ENCODE results near the gene MUC5B.

The MUC5B gene

DNA sequence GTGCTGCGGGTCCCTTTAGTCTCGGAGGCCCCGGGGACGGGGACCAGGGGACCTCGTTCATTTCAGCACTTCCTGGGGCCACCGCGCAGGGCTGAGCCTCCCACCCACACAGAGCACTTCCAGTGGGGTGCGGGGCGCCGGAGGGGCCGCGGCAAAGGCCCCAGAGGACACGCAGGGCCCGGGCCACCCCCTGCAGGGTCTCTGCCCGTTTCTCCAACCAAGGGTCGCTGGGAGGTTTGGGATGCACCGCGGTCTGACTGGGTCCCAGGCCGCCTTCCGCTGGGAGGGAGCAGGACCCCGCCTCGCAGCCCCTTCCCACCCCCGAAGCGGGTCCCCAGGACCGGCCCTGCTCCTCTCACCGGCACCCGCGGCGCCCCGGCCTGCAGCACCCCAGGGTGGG lies 49.1 kb downstream of the MUC5B start:
- Histone ChIP-seq H3K4me3 (ENCODE audit: low read length) (no peak overlapping the region), H3K4me1 (ENCODE audit: control insufficient read depth, low read depth, low read length) (no peaks in the 10 kb centered on the region), H3K36me3 (ENCODE audit: control insufficient read depth, low read depth, low read length) (peaks cover 2% of the 10 kb centered on the region), H3K9ac (ENCODE audit: low read length) (no peak overlapping the region), H3K27me3 (ENCODE audit: control insufficient read depth, insufficient read depth, low read length) (no peaks in the 10 kb centered on the region), H3K27ac (ENCODE audit: low read length) (no peak overlapping the region), H3K9me3 (ENCODE audit: control insufficient read depth, low read depth, low read length) (no peaks in the 10 kb centered on the region)

DNA sequence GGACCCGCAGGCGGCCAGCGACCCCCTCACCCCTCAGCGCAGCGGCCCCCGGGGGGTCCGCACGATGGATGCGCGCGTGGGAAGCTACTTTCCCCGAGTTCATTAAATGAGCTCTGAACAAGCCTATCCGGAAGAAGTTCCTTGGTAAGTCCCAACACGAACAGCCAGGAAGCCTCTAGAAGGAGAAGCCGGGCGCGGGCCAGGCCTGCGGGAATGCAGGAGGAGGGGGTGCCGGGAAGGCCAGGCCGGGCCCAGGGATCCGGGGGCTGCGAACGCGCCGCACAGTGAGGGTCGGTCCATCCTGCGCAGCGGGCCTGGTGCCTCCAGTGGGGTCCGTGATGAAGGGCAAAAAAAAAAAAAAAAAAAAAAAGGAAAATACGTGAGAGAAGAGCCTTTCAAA lies 49.7 kb downstream of the MUC5B start:
- no peak overlapping the region for H3K4me3 ChIP-seq (ENCODE audit: low read length)
- H3K36me3 ChIP-seq (ENCODE audit: control insufficient read depth, low read depth, low read length) = peaks cover 4% of the 10 kb centered on the region

DNA sequence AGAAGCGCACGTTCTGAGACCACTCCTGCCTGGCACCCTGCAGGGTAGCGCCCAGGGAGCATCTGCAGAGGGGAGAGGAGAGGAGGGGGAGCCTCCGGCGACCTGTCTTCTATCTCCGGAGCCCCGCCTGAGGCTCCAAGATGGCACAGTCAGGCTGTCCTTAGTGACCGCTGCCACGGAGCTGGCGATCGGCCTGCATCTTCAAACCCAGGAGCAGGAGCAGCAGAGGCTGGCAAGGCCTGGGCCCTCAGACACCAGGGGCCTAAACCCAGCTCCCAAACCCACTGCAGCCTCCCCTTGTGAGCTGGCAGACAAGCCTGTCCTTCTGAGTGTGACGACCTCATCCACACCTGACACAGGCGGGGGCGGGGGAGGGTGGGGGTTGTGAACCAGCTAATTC lies 51.6 kb downstream of the MUC5B start:
- Histone ChIP-seq H3K4me3 (ENCODE audit: low read length) (no peak overlapping the region), H3K27me3 (ENCODE audit: control insufficient read depth, insufficient read depth, low read length) (no peaks in the 10 kb centered on the region), H3K36me3 (ENCODE audit: control insufficient read depth, low read depth, low read length) (peaks cover 4% of the 10 kb centered on the region), H3K9me3 (ENCODE audit: control insufficient read depth, low read depth, low read length) (no peaks in the 10 kb centered on the region), H3K9ac (ENCODE audit: low read length) (no peak overlapping the region), H3K4me1 (ENCODE audit: control insufficient read depth, low read depth, low read length) (no peaks in the 10 kb centered on the region), H3K27ac (ENCODE audit: low read length) (no peak overlapping the region)

More for the DNA sequence above, 49.7 kb downstream of the MUC5B start:
- no peak overlapping the region for H3K9ac ChIP-seq (ENCODE audit: low read length)
- H3K4me1 ChIP-seq (ENCODE audit: control insufficient read depth, low read depth, low read length) = no peaks in the 10 kb centered on the region
- H3K9me3 ChIP-seq (ENCODE audit: control insufficient read depth, low read depth, low read length) = no peaks in the 10 kb centered on the region
- no peak overlapping the region for H3K27ac ChIP-seq (ENCODE audit: low read length)
- H3K27me3 ChIP-seq (ENCODE audit: control insufficient read depth, insufficient read depth, low read length) = no peaks in the 10 kb centered on the region

DNA sequence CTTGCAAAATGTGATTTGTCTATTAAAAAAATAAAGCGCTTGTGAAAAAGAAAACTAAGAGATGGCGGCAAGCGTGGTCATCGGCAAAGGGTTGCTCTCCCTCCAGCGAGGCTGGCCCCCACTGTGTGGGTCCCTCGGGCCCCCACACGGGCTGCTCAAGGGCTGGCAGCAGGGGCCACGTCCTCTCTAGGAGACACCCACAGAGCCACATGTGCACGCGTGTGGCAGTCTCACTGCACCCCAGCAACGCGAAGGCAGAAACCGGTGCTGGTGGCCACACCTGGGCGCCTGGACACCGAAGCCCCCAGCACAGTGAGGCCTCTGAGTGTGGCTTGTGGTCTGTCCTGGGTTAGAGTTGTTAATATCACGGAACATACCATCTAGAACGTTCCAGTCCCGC lies 52.2 kb downstream of the MUC5B start:
- Histone ChIP-seq H3K27ac (ENCODE audit: low read length) (no peak overlapping the region), H3K9me3 (ENCODE audit: control insufficient read depth, low read depth, low read length) (no peaks in the 10 kb centered on the region), H3K36me3 (ENCODE audit: control insufficient read depth, low read depth, low read length) (peaks cover 4% of the 10 kb centered on the region), H3K9ac (ENCODE audit: low read length) (no peak overlapping the region), H3K4me3 (ENCODE audit: low read length) (no peak overlapping the region), H3K27me3 (ENCODE audit: control insufficient read depth, insufficient read depth, low read length) (no peaks in the 10 kb centered on the region), H3K4me1 (ENCODE audit: control insufficient read depth, low read depth, low read length) (no peaks in the 10 kb centered on the region)

DNA sequence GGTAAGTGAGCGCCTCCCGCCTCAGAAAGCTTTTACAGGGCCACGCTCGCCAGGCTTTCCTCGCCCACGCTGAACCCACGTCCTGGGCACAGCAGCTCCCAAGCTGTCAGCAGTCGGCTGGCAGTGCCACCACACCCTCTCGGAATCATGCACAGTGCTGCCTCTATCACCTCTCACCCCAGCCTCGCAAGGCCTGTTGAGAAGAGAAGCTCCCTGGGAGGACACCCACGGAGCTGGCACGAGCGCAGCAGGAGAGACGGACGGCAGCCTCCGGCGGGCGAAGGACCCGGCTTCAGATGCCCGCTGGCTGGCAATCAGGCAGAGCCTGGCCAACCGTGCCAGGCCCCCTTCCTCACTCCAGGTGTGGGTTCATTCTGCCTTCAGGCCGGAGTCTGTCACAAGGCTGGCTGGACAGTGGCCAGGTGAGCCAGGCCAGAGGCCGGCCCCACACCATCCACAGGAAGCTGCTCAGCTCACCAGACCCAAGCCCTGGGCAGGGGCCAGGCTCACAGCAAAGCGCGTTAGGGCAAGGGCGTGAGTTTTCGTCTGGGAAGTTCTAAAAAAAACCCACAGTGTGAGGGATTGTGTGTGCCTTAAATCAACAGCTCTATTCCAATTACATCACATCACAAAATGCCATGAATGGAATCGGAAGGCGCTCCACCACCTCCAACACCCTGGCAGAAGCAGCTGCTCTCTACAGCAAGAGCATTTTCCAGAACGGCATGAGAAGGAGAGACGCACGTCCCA lies 53.4 kb downstream of the MUC5B start:
- Histone ChIP-seq H3K27me3 (ENCODE audit: control insufficient read depth, insufficient read depth, low read length) (no peaks in the 10 kb centered on the region), H3K4me3 (ENCODE audit: low read length) (no peak overlapping the region), H3K27ac (ENCODE audit: low read length) (no peak overlapping the region), H3K36me3 (ENCODE audit: control insufficient read depth, low read depth, low read length) (peaks cover 7% of the 10 kb centered on the region), H3K9ac (ENCODE audit: low read length) (no peak overlapping the region), H3K9me3 (ENCODE audit: control insufficient read depth, low read depth, low read length) (no peaks in the 10 kb centered on the region), H3K4me1 (ENCODE audit: control insufficient read depth, low read depth, low read length) (no peaks in the 10 kb centered on the region)

DNA sequence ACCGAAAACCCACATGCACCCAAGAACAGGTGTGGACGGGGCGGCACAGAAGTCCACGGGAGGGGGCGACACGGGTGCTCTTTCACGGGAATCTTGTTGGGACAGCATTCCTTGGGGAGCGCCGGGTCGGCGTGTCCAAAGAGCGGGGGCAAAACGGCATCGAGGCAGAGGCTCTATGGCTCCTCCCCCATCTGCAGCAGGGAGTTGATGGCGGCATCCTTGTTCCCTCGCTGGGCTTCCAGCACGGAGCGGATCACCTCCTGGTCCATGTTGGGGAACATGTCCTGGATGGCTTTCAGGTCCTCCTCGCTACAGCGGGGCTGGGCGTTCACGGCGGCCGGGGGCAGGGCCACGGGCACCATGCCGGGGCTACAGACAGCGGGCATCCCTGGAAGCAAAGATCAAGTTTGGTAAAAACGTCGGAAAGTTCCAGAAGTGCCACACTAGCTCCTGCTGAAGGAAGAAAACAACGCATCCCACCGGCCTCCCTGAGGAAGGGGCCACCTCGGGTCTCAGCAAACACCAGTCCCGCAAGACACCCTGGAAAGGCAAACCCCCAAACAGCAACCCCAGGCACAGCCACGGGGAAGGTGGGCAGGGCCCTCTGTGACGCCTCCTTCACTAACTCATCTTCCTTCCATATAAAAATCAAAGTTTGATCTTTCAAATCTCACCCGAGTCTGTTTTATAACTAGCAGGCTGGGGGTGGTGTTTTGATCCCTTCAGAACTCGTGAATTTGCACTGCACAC lies 54.2 kb downstream of the MUC5B start:
- no peaks in the 10 kb centered on the region for H3K27me3 ChIP-seq (ENCODE audit: control insufficient read depth, insufficient read depth, low read length)
- no peaks in the 10 kb centered on the region for H3K9me3 ChIP-seq (ENCODE audit: control insufficient read depth, low read depth, low read length)
- peaks cover 7% of the 10 kb centered on the region for H3K36me3 ChIP-seq (ENCODE audit: control insufficient read depth, low read depth, low read length)
- no peak overlapping the region for H3K4me3 ChIP-seq (ENCODE audit: low read length)
- no peaks in the 10 kb centered on the region for H3K4me1 ChIP-seq (ENCODE audit: control insufficient read depth, low read depth, low read length)
- H3K27ac ChIP-seq (ENCODE audit: low read length) = no peak overlapping the region
- H3K9ac ChIP-seq (ENCODE audit: low read length) = no peak overlapping the region

DNA sequence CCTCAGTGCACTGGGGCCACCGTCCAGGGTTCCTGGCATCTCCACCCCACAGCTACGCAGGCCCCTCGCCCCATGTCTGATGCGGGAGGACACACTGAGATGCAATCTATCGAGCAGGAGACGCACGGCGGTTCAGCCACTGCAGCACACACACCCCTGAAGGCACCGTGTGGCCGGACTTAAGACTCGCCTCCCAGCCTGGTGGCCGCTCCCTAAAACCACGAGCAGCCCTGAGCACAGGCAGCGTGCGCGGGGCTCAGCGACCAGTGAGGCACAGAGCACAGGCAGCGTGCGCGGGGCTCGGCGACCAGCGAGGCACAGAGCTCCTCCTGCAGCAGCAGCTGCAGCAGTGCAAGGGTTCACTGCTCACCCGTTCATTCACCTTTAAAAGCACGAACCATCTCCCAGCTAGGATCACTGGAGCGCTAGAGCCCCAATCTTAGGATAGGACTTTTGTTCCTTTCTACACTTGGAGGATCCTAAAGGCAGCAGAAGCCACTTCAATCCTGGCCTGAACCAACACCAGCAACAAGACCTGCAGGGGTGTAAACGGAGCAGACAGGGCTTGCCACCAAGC lies 55.2 kb downstream of the MUC5B start:
- H3K27me3 ChIP-seq (ENCODE audit: control insufficient read depth, insufficient read depth, low read length) = no peaks in the 10 kb centered on the region
- no peak overlapping the region for H3K27ac ChIP-seq (ENCODE audit: low read length)
- H3K9ac ChIP-seq (ENCODE audit: low read length) = no peak overlapping the region
- H3K4me1 ChIP-seq (ENCODE audit: control insufficient read depth, low read depth, low read length) = no peaks in the 10 kb centered on the region
- H3K4me3 ChIP-seq (ENCODE audit: low read length) = no peak overlapping the region
- H3K36me3 ChIP-seq (ENCODE audit: control insufficient read depth, low read depth, low read length) = peaks cover 9% of the 10 kb centered on the region
- H3K9me3 ChIP-seq (ENCODE audit: control insufficient read depth, low read depth, low read length) = no peaks in the 10 kb centered on the region

DNA sequence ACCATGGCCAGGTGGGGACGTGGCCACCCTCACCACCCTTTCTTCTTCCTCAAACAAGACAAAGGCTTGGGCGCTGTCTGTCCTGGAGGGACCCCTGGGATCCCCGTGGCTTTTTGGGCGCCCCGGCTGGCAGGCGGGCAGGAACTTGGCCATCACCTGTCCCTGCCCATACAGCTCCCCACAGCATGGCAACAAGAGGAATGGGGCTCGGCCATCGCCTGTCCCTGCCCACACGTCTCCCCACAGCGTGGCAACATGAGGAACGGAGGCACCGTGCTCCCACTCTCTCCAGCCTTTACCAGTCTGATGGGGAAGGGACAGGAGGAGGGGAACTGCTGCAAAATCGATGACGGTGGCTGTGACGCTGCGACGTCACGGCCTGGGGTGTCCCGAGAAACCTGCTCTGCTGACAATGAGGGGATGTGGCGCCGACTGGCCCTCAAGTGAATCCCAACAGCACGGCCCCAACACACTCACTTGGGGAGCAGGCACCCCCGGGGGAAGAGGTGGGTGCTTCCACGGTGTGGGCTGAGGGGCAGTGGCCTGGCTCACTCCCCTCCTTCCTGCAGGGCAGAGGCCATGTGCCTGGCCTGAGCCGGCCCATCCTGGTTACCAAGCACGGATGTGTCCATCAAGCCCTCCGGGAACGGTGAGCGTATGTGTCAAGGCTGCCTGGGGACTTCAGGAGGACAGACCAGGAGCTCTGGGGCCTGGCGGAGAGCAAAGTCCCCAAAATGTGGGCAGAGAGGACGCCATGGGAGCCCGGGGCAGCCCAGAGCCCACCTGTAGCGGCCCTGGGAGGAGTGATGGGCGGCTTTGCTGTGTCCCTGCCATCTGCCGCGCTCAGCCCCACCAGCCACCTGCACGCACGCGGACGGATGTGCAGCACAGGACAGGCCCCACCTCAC lies 56.2 kb downstream of the MUC5B start:
- Histone ChIP-seq H3K9me3 (ENCODE audit: control insufficient read depth, low read depth, low read length) (no peaks in the 10 kb centered on the region), H3K36me3 (ENCODE audit: control insufficient read depth, low read depth, low read length) (peaks cover 11% of the 10 kb centered on the region), H3K4me3 (ENCODE audit: low read length) (no peak overlapping the region), H3K9ac (ENCODE audit: low read length) (no peak overlapping the region), H3K4me1 (ENCODE audit: control insufficient read depth, low read depth, low read length) (no peaks in the 10 kb centered on the region), H3K27me3 (ENCODE audit: control insufficient read depth, insufficient read depth, low read length) (no peaks in the 10 kb centered on the region), H3K27ac (ENCODE audit: low read length) (no peak overlapping the region)

DNA sequence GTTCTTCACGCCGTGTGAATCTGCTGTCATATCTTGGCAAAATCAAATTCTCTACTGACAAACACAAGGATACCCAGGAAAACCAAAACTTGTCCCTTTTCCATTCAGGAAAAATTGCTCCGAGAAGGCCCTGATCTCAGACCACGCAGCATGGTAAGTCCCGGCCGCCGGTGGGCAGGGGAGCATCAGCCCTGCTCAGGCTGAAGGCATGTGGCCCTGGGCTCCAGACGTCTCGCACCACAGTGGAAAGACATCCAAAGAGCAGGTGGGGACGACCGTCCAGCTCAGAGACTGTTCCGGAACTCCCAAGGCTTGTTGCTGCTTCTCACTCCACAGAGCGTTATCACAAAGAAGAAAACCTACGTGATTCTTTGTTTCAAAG lies 56.8 kb downstream of the MUC5B start:
- H3K4me3 ChIP-seq (ENCODE audit: low read length) = no peak overlapping the region
- H3K27ac ChIP-seq (ENCODE audit: low read length) = no peak overlapping the region
- H3K4me1 ChIP-seq (ENCODE audit: control insufficient read depth, low read depth, low read length) = no peaks in the 10 kb centered on the region
- no peak overlapping the region for H3K9ac ChIP-seq (ENCODE audit: low read length)
- no peaks in the 10 kb centered on the region for H3K9me3 ChIP-seq (ENCODE audit: control insufficient read depth, low read depth, low read length)
- H3K27me3 ChIP-seq (ENCODE audit: control insufficient read depth, insufficient read depth, low read length) = no peaks in the 10 kb centered on the region
- H3K36me3 ChIP-seq (ENCODE audit: control insufficient read depth, low read depth, low read length) = peaks cover 11% of the 10 kb centered on the region

DNA sequence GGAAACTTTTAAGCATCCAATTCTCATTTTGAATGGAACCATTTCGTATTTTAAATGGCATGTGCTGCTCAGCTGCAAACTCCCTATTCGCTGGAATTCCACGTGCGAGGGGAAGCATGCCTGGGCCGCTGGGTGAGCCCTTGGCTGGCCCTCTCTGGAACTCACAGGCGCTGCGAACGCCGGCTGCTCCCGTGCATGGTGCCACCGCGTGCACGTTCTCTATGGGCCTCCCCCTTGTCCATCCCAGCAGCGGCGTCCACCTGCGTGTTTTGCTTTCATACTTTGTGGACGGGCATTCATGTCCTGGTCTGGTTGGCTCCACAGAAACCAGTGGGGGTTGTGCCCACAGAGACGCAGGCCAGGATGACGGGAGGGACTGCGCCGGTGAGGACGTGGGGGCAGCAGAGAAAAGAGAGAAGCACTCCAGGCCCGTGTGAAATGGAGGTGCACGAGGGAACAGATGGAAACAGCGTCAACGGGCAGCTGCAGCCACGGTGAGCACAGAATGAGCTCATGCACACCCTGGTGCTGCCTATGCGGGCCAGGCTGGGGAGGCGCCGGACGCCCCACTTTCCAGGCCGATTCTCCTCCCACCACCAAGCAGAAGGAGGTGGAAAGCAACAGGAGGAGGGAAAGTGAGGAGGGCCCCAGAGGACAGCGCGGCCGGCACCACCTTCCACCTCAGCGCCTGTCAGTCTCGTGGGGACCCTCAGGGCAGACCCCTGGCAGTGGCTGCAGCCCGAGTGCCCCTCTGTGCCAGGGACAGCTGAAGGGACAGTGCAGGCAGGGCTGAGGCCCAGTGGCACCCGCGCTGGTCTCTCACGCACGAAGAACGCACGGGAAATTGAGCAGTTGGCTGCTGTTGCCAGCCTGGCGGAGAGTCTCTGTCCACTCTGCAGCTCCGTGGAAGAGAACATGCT lies 57.5 kb downstream of the MUC5B start:
- no peaks in the 10 kb centered on the region for H3K9me3 ChIP-seq (ENCODE audit: control insufficient read depth, low read depth, low read length)
- no peaks in the 10 kb centered on the region for H3K27me3 ChIP-seq (ENCODE audit: control insufficient read depth, insufficient read depth, low read length)
- no peak overlapping the region for H3K9ac ChIP-seq (ENCODE audit: low read length)
- H3K27ac ChIP-seq (ENCODE audit: low read length) = no peak overlapping the region
- no peaks in the 10 kb centered on the region for H3K4me1 ChIP-seq (ENCODE audit: control insufficient read depth, low read depth, low read length)
- H3K36me3 ChIP-seq (ENCODE audit: control insufficient read depth, low read depth, low read length) = peaks cover 11% of the 10 kb centered on the region
- H3K4me3 ChIP-seq (ENCODE audit: low read length) = no peak overlapping the region

All from iPS-18a (cell line).